NB4 (cell line): ENCODE measurements around the gene LILRA6.
"Not testable (repeated sequence)": the region's sequence is repeated elsewhere in the genome, so short reads cannot be mapped to it uniquely, and the experiment has no call there.

Experiments used
- MYC ChIP-seq: IDR thresholded peaks from 2 replicates; pipeline ENCODE4 v1.6.1; 2011; ENCODE audit warnings: low read depth, low read length
- POLR2A ChIP-seq: IDR thresholded peaks from 2 replicates; pipeline ENCODE4 v1.6.1; 2011; ENCODE audit warnings: mild to moderate bottlenecking; ENCODE audit not compliant: insufficient read length; ENCODE audit errors: extremely low read depth
- TF ChIP-seq, protein P1 (sequence below): IDR thresholded peaks from one replicate; pipeline ENCODE4 v1.5.1; 2012; ENCODE audit warnings: low read depth, low read length
- TF ChIP-seq, protein P2 (sequence below): IDR thresholded peaks from 2 replicates; pipeline ENCODE4 v1.6.1; 2011; ENCODE audit warnings: low read depth, low read length

DNA sequence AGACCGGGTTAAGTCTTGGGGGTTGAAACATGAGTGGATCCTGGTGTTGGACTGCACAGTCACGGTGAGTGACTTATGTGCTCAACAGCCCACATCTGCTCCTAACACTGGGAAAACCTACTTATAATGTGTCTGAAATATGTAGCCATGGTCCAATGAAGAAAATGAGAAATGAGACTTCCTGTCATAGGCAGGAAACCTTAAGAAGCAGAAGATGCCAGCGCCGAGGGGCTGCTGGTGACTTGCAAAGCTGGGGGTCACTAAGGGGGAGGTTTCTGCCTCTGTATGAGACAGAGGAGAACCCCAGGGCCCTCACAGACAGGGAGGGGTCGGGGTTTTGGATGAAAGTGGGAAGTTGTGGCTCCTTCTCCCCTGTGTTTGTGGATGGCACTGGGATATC is 29.6 kb upstream of the LILRA6 start:
- TF ChIP-seq, protein P1, sequence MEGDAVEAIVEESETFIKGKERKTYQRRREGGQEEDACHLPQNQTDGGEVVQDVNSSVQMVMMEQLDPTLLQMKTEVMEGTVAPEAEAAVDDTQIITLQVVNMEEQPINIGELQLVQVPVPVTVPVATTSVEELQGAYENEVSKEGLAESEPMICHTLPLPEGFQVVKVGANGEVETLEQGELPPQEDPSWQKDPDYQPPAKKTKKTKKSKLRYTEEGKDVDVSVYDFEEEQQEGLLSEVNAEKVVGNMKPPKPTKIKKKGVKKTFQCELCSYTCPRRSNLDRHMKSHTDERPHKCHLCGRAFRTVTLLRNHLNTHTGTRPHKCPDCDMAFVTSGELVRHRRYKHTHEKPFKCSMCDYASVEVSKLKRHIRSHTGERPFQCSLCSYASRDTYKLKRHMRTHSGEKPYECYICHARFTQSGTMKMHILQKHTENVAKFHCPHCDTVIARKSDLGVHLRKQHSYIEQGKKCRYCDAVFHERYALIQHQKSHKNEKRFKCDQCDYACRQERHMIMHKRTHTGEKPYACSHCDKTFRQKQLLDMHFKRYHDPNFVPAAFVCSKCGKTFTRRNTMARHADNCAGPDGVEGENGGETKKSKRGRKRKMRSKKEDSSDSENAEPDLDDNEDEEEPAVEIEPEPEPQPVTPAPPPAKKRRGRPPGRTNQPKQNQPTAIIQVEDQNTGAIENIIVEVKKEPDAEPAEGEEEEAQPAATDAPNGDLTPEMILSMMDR: not testable (repeated sequence)
- not testable (repeated sequence) for TF ChIP-seq POLR2A, MYC
- TF ChIP-seq, protein P2, sequence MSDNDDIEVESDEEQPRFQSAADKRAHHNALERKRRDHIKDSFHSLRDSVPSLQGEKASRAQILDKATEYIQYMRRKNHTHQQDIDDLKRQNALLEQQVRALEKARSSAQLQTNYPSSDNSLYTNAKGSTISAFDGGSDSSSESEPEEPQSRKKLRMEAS: not testable (repeated sequence)
